ENCODE results near the gene SLC35G3.
"Not testable (repeated sequence)": the region's sequence is repeated elsewhere in the genome, so short reads cannot be mapped to it uniquely, and the experiment has no call there.

DNA sequence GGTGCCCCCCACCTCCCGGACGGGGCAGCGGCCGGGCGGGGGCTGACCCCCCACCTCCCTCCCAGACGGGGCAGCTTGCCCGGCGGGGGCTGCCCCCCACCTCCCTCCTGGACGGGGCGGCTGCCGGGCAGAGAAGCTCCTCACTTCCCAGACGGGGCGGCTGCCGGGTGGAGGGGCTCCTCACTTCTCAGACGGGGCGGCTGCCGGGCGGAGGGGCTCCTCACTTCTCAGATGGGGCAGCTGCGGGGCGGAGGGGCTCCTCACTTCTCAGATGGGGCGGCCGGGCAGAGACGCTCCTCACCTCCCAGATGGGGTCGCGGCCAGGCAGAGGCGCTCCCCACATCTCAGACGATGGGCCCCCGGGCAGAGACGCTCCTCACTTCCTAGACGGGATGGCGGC is 869 bp upstream of the SLC35G3 start:
- TF ChIP-seq, protein P1, sequence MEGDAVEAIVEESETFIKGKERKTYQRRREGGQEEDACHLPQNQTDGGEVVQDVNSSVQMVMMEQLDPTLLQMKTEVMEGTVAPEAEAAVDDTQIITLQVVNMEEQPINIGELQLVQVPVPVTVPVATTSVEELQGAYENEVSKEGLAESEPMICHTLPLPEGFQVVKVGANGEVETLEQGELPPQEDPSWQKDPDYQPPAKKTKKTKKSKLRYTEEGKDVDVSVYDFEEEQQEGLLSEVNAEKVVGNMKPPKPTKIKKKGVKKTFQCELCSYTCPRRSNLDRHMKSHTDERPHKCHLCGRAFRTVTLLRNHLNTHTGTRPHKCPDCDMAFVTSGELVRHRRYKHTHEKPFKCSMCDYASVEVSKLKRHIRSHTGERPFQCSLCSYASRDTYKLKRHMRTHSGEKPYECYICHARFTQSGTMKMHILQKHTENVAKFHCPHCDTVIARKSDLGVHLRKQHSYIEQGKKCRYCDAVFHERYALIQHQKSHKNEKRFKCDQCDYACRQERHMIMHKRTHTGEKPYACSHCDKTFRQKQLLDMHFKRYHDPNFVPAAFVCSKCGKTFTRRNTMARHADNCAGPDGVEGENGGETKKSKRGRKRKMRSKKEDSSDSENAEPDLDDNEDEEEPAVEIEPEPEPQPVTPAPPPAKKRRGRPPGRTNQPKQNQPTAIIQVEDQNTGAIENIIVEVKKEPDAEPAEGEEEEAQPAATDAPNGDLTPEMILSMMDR (IDR thresholded peaks at IDR 0.05 in 2 of 3, conservative IDR thresholded peaks at IDR 0.05 in 1 of 3; ENCODE audit: control insufficient read depth in 2 of 3, extremely low read depth in 1 of 3, insufficient read depth in 1 of 3, low read depth in 3 of 3, low read length in 3 of 3), result not testable (repeated sequence)
- TF ChIP-seq, protein P2, sequence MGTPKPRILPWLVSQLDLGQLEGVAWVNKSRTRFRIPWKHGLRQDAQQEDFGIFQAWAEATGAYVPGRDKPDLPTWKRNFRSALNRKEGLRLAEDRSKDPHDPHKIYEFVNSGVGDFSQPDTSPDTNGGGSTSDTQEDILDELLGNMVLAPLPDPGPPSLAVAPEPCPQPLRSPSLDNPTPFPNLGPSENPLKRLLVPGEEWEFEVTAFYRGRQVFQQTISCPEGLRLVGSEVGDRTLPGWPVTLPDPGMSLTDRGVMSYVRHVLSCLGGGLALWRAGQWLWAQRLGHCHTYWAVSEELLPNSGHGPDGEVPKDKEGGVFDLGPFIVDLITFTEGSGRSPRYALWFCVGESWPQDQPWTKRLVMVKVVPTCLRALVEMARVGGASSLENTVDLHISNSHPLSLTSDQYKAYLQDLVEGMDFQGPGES (IDR thresholded peaks at IDR 0.05), result not testable (repeated sequence)
- TF ChIP-seq CEBPB (IDR thresholded peaks at IDR 0.05; ENCODE audit: borderline replicate concordance in 1 of 2, low read depth in 2 of 2, low read length in 2 of 2), result not testable (repeated sequence)

All from GM12878 (cell line).